NB4 (cell line): ENCODE data around the gene PUSL1.

Experiments
- DNase-seq: peaks from one replicate; pipeline ENCODE4 v3.0.0; 2010; ENCODE audit warnings: low read depth
- H3K4me3 ChIP-seq: one replicate; pipeline ENCODE4 v1.5.1; 2011; ENCODE audit warnings: mild to moderate bottlenecking, low read depth, low read length, moderate library complexity
- CTCF ChIP-seq: IDR thresholded peaks from one replicate; pipeline ENCODE4 v1.5.1; 2012; ENCODE audit warnings: low read depth, low read length
- MAX ChIP-seq: IDR thresholded peaks from 2 replicates; pipeline ENCODE4 v1.6.1; 2011; ENCODE audit warnings: low read depth, low read length
- MYC ChIP-seq: IDR thresholded peaks from 2 replicates; pipeline ENCODE4 v1.6.1; 2011; ENCODE audit warnings: low read depth, low read length
- POLR2A ChIP-seq: IDR thresholded peaks from 2 replicates; pipeline ENCODE4 v1.6.1; 2011; ENCODE audit warnings: mild to moderate bottlenecking; ENCODE audit not compliant: insufficient read length; ENCODE audit errors: extremely low read depth

PUSL1 gene

GRCh38 chr1:1336446-1336845 is 28.0 kb downstream of the PUSL1 start:
- no peak for DNase-seq
- H3K4me3 ChIP-seq = no peak overlapping the region
- TF ChIP-seq MYC = no peak
- TF ChIP-seq CTCF = no peak
- no peak for TF ChIP-seq MAX
- TF ChIP-seq POLR2A = no peak

- no peak for DNase-seq
- H3K4me3 ChIP-seq = no peak overlapping the region
- TF ChIP-seq POLR2A (no peak), CTCF (no peak), MYC (no peak), MAX (no peak)
These were observed 28.8 kb downstream of the PUSL1 start for GRCh38 chr1:1336931-1337792.

- TF ChIP-seq POLR2A (no peak), CTCF (no peak), MYC (no peak), MAX (no peak)
- DNase-seq = no peak
These were observed 29.4 kb downstream of the PUSL1 start for GRCh38 chr1:1337793-1338147.

GRCh38 chr1:1338278-1338677 is 29.9 kb downstream of the PUSL1 start:
- DNase-seq = no peak

More at GRCh38 chr1:1337793-1338147, 29.4 kb downstream of the PUSL1 start:
- no peak overlapping the region for H3K4me3 ChIP-seq

GRCh38 chr1:1340185-1340584 is 31.8 kb downstream of the PUSL1 start:
- no peak for DNase-seq
- H3K4me3 ChIP-seq = no peak overlapping the region
- TF ChIP-seq CTCF = no peak
- TF ChIP-seq POLR2A = no peak
- TF ChIP-seq MAX = no peak
- TF ChIP-seq MYC = no peak

More at GRCh38 chr1:1338278-1338677, 29.9 kb downstream of the PUSL1 start:
- H3K4me3 ChIP-seq = no peak overlapping the region
- no peak for TF ChIP-seq CTCF
- no peak for TF ChIP-seq MAX
- TF ChIP-seq MYC = no peak
- no peak for TF ChIP-seq POLR2A
